ENCODE measurements around the gene TPPP2.

GRCh38 chr14:21037156-21037555, 7.1 kb downstream of the TPPP2 start:
- no peak for TF ChIP-seq CTCF (conservative IDR thresholded peaks at IDR 0.05; ENCODE audit: low read depth, low read length)
- TF ChIP-seq EZH2phosphoT487 (IDR thresholded peaks at IDR 0.05; ENCODE audit: borderline replicate concordance, low read length): no peak
